Tibial artery (tissue), 4 donors: Measurements from ENCODE around the gene MAB21L3.

Experiments used
- DNase-seq, 2 donors: peaks; one replicate each; pipeline ENCODE4 v3.0.0-alpha.2; 2019
- H3K27ac ChIP-seq, 2 donors: fragments of 200-600 bp; sonication (generic) in 1 of 2; 1 replicate in 1 of 2; 2 replicates in 1 of 2; pipeline ENCODE4 v1.5.1; 2018 to 2019; ENCODE audit warnings: mild to moderate bottlenecking in 1 of 2
- H3K27me3 ChIP-seq, 2 donors: fragments of 200-600 bp; sonication (generic) in 1 of 2; one replicate each; pipeline versions ENCODE4 v1.5.1 to v1.6.0; 2016 to 2019
- H3K36me3 ChIP-seq, 3 donors: fragments of 200-600 bp; sonication (generic) in 2 of 3; one replicate each; pipeline ENCODE4 v1.5.1; 2016 to 2019; ENCODE audit warnings: mild to moderate bottlenecking in 2 of 3
- H3K4me1 ChIP-seq, 4 donors: fragments of 200-600 bp; sonication (generic) in 2 of 4; 1 replicate in 3 of 4; 2 replicates in 1 of 4; pipeline ENCODE4 v1.5.1; 2016 to 2019
- H3K4me3 ChIP-seq, 2 donors: fragments of 200-600 bp; sonication (generic) in 1 of 2; 1 replicate in 1 of 2; 2 replicates in 1 of 2; pipeline ENCODE4 v1.5.1; 2018 to 2019; ENCODE audit warnings: mild to moderate bottlenecking in 2 of 2
- H3K9me3 ChIP-seq, 3 donors: fragments of 200-600 bp; sonication (generic) in 1 of 3; one replicate each; pipeline ENCODE4 v1.5.1; 2016 to 2019
- intact Hi-C: fragments of 100-400 bp; cut with DNase I; formaldehyde crosslinking; loops from one replicate; pipeline ENCODE4 v1.15.0; 2023; ENCODE audit warnings: low total_unique reads
- TF ChIP-seq, protein P1 (sequence below), 2 experiments: fragments of 200-600 bp in 1 of 2; fragments of 450-650 bp in 1 of 2; IDR thresholded peaks; one replicate each; pipeline ENCODE4 v1.5.1; 2017 to 2019; ENCODE audit warnings: antibody characterized with exemption in 2 of 2, mild to moderate bottlenecking in 1 of 2, moderate library complexity in 1 of 2

MAB21L3 gene

DNA sequence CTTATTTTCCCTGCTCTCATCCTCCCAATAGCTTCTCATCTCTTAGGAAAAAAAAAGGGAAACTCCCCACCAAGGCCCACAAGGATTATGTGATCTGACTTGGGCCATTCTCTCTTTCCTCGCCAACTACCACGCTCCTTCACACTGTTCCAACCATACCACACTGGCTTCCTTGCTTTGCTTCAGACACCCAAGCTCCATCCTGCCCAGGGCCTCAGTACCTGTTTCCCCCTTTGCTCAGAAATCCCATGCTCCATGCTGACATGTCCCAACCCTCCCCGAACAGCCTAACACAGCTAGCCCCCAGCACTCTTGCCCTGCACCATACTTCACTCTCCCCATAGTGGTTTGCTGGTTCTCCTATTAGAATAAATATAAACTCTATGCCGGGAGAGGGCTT, 39.2 kb downstream of the MAB21L3 start:
- H3K27me3 ChIP-seq: no peaks in the 10 kb centered on the region
- no peaks in the 10 kb centered on the region for H3K9me3 ChIP-seq
- TF ChIP-seq, protein P1, sequence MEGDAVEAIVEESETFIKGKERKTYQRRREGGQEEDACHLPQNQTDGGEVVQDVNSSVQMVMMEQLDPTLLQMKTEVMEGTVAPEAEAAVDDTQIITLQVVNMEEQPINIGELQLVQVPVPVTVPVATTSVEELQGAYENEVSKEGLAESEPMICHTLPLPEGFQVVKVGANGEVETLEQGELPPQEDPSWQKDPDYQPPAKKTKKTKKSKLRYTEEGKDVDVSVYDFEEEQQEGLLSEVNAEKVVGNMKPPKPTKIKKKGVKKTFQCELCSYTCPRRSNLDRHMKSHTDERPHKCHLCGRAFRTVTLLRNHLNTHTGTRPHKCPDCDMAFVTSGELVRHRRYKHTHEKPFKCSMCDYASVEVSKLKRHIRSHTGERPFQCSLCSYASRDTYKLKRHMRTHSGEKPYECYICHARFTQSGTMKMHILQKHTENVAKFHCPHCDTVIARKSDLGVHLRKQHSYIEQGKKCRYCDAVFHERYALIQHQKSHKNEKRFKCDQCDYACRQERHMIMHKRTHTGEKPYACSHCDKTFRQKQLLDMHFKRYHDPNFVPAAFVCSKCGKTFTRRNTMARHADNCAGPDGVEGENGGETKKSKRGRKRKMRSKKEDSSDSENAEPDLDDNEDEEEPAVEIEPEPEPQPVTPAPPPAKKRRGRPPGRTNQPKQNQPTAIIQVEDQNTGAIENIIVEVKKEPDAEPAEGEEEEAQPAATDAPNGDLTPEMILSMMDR (IDR thresholded peaks at IDR 0.05): no peak
- DNase-seq: no peak
- intact Hi-C loops: loop anchor here (5.0 kb wide), 1 partner anchor 332 kb away; no protein-coding TSS in a partner anchor
- H3K4me3 ChIP-seq: no peak overlapping the region
- H3K27ac ChIP-seq: no peak overlapping the region
- no peaks in the 10 kb centered on the region for H3K36me3 ChIP-seq
- peaks cover 0 to 7% (median 6%) of the 10 kb centered on the region in 4 donors for H3K4me1 ChIP-seq

DNA sequence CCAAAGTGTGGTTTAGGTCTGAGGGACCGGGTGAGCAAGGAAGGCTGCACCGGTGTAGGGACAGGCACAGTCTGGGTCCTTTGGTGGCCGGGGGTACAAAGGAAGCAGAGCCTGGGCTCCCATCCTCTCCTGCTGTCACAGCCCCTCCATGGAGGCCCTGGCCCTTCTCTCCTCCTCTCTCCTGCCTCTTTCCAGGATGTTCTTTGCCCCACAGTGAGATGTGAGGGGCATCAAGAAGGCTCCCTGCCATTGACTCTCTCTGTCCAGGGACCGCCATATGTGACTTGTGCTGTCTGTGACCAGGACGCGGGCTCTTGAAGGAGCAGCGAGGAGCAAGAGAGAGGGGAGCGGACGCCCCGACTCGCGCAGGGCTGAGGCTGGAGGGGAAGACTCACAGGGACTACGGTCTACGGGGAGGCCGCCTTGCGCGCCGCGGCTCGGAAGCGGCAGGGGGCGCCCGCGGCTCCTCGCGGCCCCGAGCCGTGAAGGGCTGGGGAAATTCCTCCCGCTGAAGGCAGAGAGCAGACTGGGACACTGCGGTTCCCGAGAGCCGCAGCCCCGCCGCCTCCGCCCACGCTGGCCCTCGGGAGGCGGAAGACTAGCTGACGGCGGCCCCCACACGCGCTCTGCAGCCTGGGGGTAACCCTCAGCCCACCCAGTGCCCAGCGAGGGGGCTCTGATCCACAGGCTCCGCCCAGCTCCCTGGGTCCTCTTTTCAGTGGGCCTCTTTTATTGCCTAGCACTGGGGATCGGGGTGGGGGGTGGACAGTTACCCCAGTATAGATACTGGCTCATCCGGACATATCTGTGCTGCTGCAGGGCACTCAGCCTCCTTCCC, 40.8 kb downstream of the MAB21L3 start:
- peak overlapping the region; percentile 54 to 69 for H3K27ac ChIP-seq
- peak; percentile 63 to 86 for DNase-seq
- no peaks in the 10 kb centered on the region for H3K27me3 ChIP-seq
- peak overlapping the region; percentile 46 to 54 for H3K4me3 ChIP-seq
- H3K36me3 ChIP-seq: no peaks in the 10 kb centered on the region
- TF ChIP-seq, protein P1 (IDR thresholded peaks at IDR 0.05): peak; percentile 92 to 95
- H3K4me1 ChIP-seq: peaks cover 0 to 7% (median 6%) of the 10 kb centered on the region in 4 donors
- H3K9me3 ChIP-seq: no peaks in the 10 kb centered on the region
- intact Hi-C loops: loop anchor here (5.0 kb wide), 1 partner anchor 330 kb away; no protein-coding TSS in a partner anchor

DNA sequence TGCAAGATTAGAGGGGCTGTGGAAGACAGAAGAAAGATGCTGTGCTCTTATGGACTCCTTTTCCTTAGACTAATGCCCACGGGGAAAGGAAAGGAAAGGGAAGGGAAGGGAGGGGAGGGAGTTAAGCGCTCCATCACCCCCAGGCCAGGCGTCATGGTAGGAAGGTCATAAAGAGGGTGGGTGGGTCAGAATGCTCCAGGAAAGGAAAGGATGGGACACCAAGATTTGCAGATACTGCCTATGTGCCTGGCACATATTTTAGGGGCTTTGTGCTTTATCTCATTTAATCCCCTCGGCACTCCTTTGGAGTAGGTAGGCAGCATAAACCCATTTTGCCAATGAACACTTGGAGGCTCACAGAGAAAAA, 41.4 kb downstream of the MAB21L3 start:
- no peak for DNase-seq
- H3K27ac ChIP-seq: peak overlapping the region; percentile 54 to 69
- intact Hi-C loops: loop anchor here (5.0 kb wide), 1 partner anchor 330 kb away; no protein-coding TSS in a partner anchor
- peak overlapping the region; percentile 46 to 54 for H3K4me3 ChIP-seq
- TF ChIP-seq, protein P1 (IDR thresholded peaks at IDR 0.05): no peak
- H3K27me3 ChIP-seq: no peaks in the 10 kb centered on the region
- no peaks in the 10 kb centered on the region for H3K9me3 ChIP-seq
- H3K4me1 ChIP-seq: peaks cover 0 to 7% (median 6%) of the 10 kb centered on the region in 4 donors
- H3K36me3 ChIP-seq: no peaks in the 10 kb centered on the region

DNA sequence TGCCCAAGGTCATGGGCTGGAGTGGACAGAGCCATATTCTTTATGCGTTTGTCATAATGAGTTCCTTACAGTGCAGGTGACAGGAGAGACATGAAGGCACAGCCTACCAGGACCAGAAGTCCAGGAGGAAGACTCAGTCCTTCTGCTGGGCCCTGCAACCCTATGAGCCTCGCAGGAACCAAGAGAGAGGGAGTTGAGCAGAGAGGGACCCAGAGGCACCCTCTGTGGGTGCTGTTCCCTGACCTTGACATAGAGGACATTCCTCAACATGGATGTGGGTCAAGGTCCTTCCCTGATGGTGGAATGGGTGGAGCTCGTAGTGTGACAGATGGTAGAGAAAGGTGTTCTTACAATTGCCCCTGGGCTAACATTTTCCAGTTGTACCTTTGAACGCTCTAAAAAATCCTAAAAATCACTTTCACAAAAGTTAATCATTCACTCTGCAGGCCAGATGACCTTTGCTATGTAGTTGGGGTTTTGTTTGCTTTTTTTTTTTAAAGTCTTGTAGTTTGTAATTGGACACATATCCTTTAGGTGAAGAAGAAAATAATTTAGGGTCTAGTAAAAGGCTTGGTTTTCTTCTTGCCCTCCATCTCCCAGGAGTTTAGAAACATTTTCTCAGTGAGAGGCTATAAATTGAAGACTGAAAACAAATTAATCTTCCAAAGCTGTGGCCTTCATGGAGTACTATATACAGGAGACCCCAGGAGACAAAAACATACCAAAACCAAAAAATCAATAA, 41.9 kb downstream of the MAB21L3 start:
- Histone ChIP-seq H3K36me3 (no peaks in the 10 kb centered on the region), H3K4me1 (peaks cover 0 to 7% (median 6%) of the 10 kb centered on the region in 4 donors), H3K4me3 (no peak overlapping the region), H3K9me3 (no peaks in the 10 kb centered on the region), H3K27ac (no peak overlapping the region), H3K27me3 (no peaks in the 10 kb centered on the region)
- no peak for DNase-seq
- TF ChIP-seq, protein P1 (IDR thresholded peaks at IDR 0.05): no peak
- intact Hi-C loops: loop anchor here (5.0 kb wide), 1 partner anchor 329 kb away; no protein-coding TSS in a partner anchor

DNA sequence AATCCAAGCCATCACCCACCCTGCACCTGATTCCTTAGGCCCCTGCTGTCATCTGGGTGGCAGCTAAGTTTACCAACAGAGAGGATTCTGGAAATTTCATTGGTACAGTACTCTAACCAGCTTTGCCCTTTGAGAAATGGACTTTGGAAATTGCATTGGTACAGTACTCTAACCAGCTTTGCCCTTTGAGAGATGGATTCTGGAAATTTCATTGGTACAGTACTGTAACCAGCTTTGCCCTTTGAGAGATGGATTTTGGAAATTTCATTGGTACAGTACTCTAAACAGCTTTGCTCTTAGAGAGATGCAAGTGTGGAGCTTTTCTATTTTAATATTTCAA, 42.5 kb downstream of the MAB21L3 start:
- no peaks in the 10 kb centered on the region for H3K9me3 ChIP-seq
- H3K27ac ChIP-seq: no peak overlapping the region
- TF ChIP-seq, protein P1 (IDR thresholded peaks at IDR 0.05): no peak
- intact Hi-C loops: loop anchor here (5.0 kb wide), 1 partner anchor 329 kb away; no protein-coding TSS in a partner anchor
- H3K36me3 ChIP-seq: no peaks in the 10 kb centered on the region
- no peak overlapping the region for H3K4me3 ChIP-seq
- H3K27me3 ChIP-seq: no peaks in the 10 kb centered on the region
- H3K4me1 ChIP-seq: peaks cover 0 to 7% (median 6%) of the 10 kb centered on the region in 4 donors
- DNase-seq: no peak
